Left hindlimb (tissue), 1 donor: ENCODE measurements around the gene CLDN17.

Experiments
- DNase-seq: peaks from one replicate; pipeline ENCODE4 v3.0.0-alpha.2; 2018

Gene CLDN17

GRCh38 chr21:30166705-30167104 is at the start of gene CLDN17:
TSS of gene CLDN17 (minus strand) at chr21:30166805. CDS start at chr21:30166617, 188 bp downstream.
- no peak for DNase-seq

GRCh38 chr21:30216041-30216723 is 49.6 kb upstream of the CLDN17 start, which contains the start of gene CLDN8:
TSS of gene CLDN8 (minus strand) at chr21:30216097. CDS start at chr21:30215925, 172 bp downstream.
- DNase-seq: no peak

- no peak for DNase-seq
These were observed 44.5 kb upstream of the CLDN17 start for GRCh38 chr21:30211071-30211470.

- DNase-seq: no peak
These were observed 43.0 kb upstream of the CLDN17 start for GRCh38 chr21:30209601-30210000.

- DNase-seq: no peak
These were observed 40.6 kb upstream of the CLDN17 start for GRCh38 chr21:30207252-30207579.

- no peak for DNase-seq
These were observed 40.1 kb upstream of the CLDN17 start for GRCh38 chr21:30206551-30207251.

- DNase-seq: no peak
These were observed 33.4 kb upstream of the CLDN17 start for GRCh38 chr21:30200000-30200399.

- no peak for DNase-seq
These were observed 28.2 kb upstream of the CLDN17 start for GRCh38 chr21:30194701-30195299.

GRCh38 chr21:30193201-30193600 is 26.6 kb upstream of the CLDN17 start:
- DNase-seq: no peak

- DNase-seq: no peak
These were observed 23.9 kb upstream of the CLDN17 start for GRCh38 chr21:30190554-30190953.

- DNase-seq: no peak
These were observed 23.2 kb upstream of the CLDN17 start for GRCh38 chr21:30189773-30190172.

- DNase-seq: no peak
These were observed 19.6 kb upstream of the CLDN17 start for GRCh38 chr21:30186242-30186641.

- DNase-seq: no peak
These were observed 1.5 kb upstream of the CLDN17 start for GRCh38 chr21:30168086-30168485.

- no peak for DNase-seq
These were observed 434 bp downstream of the CLDN17 start for GRCh38 chr21:30166171-30166570.

GRCh38 chr21:30164796-30165195 is 1.8 kb downstream of the CLDN17 start:
- no peak for DNase-seq

- no peak for DNase-seq
These were observed 12.8 kb downstream of the CLDN17 start for GRCh38 chr21:30153697-30154340.

GRCh38 chr21:30152792-30153191 is 13.8 kb downstream of the CLDN17 start:
- DNase-seq: no peak

- no peak for DNase-seq
These were observed 17.7 kb downstream of the CLDN17 start for GRCh38 chr21:30148906-30149305.

GRCh38 chr21:30146558-30147282 is 19.9 kb downstream of the CLDN17 start:
- DNase-seq: no peak

GRCh38 chr21:30138483-30138882 is 28.1 kb downstream of the CLDN17 start:
- no peak for DNase-seq

- DNase-seq: no peak
These were observed 37.4 kb downstream of the CLDN17 start for GRCh38 chr21:30129246-30129645.

GRCh38 chr21:30126576-30126975 is 40.0 kb downstream of the CLDN17 start:
- no peak for DNase-seq

- DNase-seq: no peak
These were observed 49.0 kb downstream of the CLDN17 start for GRCh38 chr21:30117631-30118030.
